Gastrocnemius medialis (tissue), 4 donors: ENCODE data around the gene NECTIN2. TPM values are rescaled to one million over a fixed set of nuclear protein-coding genes. Genes with fewer than 3 reads are reported as not detected.
A peak's percentile ranks its signal among the peaks of the same experiment; 100 is the strongest.

Source experiments
- ATAC-seq, 2 donors: fragments of 150-250 bp; one replicate each; pipeline ENCODE4 v1.9.1; 2016
- DNase-seq, 2 donors: peaks; one replicate each; pipeline ENCODE4 v3.0.0-alpha.2; 2019
- H3K27ac ChIP-seq, 4 donors: fragments of 200-600 bp; sonication (generic); 1 replicate in 1 of 4; 2 replicates in 3 of 4; pipeline ENCODE4 v1.5.1; 2016 to 2018; ENCODE audit warnings: mild to moderate bottlenecking in 2 of 4, moderate library complexity in 1 of 4
- H3K27me3 ChIP-seq, 3 donors: fragments of 200-600 bp; sonication (generic) in 2 of 3; 1 replicate in 1 of 3; 2 replicates in 2 of 3; pipeline versions ENCODE4 v1.5.1 to v1.6.0; 2016 to 2019; ENCODE audit warnings: mild to moderate bottlenecking in 1 of 3, moderate library complexity in 1 of 3
- H3K36me3 ChIP-seq, 2 donors: fragments of 200-600 bp; sonication (generic) in 1 of 2; one replicate each; pipeline ENCODE4 v1.5.1; 2017 to 2018
- H3K4me1 ChIP-seq, 2 donors: fragments of 200-600 bp; sonication (generic) in 1 of 2; one replicate each; pipeline ENCODE4 v1.5.1; 2016 to 2017; ENCODE audit warnings: mild to moderate bottlenecking in 2 of 2
- H3K4me3 ChIP-seq, 4 donors: fragments of 200-600 bp; sonication (generic) in 3 of 4; 1 replicate in 1 of 4; 2 replicates in 3 of 4; pipeline ENCODE4 v1.5.1; 2016 to 2019; ENCODE audit warnings: mild to moderate bottlenecking in 2 of 4
- H3K9me3 ChIP-seq, 3 donors: fragments of 200-600 bp; sonication (generic) in 2 of 3; 1 replicate in 1 of 3; 2 replicates in 2 of 3; pipeline ENCODE4 v1.5.1; 2016 to 2019
- CTCF ChIP-seq, 5 experiments: fragments of 450-650 bp in 3 of 5; fragments of 200-600 bp in 2 of 5; sonication (generic) in 2 of 5; IDR thresholded peaks in 4 of 5; conservative IDR thresholded peaks in 1 of 5; 1 replicate in 4 of 5; 2 replicates in 1 of 5; pipeline ENCODE4 v1.5.1; 2016 to 2019; ENCODE audit warnings: antibody characterized with exemption in 5 of 5, mild to moderate bottlenecking in 3 of 5, moderate library complexity in 3 of 5
- POLR2A ChIP-seq, 2 donors: fragments of 450-650 bp; IDR thresholded peaks; one replicate each; pipeline ENCODE4 v1.6.1; 2017; ENCODE audit warnings: antibody characterized with exemption in 2 of 2, mild to moderate bottlenecking in 2 of 2, moderate library complexity in 2 of 2
- in situ Hi-C, 4 donors: fragments of 200-750 bp; cut with MboI; loops; one replicate each; pipeline versions ENCODE4 v1.15.0 to v1.8.0; 2017; ENCODE audit warnings: low sequenced_read_pairs in 4 of 4
- intact Hi-C: fragments of 100-400 bp; cut with DNase I; formaldehyde crosslinking; loops from one replicate; pipeline ENCODE4 v1.15.1; 2023; ENCODE audit warnings: low total_unique reads
- total RNA-seq, 4 donors: library from RNA; depleted of rRNA; stranded (reverse); fragments of >200 nt; gene quantifications; one replicate each; pipeline versions ENCODE4 v1.1.0 to v1.2.3, GENCODE V29; 2016

NECTIN2 gene
- total RNA-seq, 4 donors from 2014 or later, result 10.3 to 20.8 (median 16.7) TPM

DNA sequence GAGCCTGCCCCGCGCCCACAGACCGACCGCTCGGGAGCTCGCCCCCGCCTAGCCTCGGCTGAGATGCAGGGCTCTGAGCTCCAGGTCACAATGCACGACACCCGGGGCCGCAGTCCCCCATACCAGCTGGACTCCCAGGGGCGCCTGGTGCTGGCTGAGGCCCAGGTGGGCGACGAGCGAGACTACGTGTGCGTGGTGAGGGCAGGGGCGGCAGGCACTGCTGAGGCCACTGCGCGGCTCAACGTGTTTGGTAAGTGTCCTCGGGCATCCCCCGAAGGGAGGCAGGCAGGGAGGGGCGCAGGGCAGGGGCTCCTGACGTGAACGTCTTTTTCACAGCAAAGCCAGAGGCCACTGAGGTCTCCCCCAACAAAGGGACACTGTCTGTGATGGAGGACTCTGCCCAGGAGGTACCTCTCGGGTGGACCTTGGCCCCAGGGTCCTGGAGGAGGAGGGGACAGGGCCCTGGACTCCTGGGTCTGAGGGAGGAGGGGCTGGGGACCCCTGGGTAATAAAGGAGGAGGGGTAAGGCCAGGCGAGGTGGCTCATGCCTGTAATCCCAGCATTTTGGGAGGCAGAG, 33.9 kb upstream of the NECTIN2 start:
- in situ Hi-C loops (no loop called here), intact Hi-C loops (no loop called here)
- H3K27ac ChIP-seq, result peak overlapping the region in 1 of 4 donors; percentile 20
- no peaks in the 10 kb centered on the region for H3K27me3 ChIP-seq
- no peak overlapping the region for H3K4me3 ChIP-seq
- H3K36me3 ChIP-seq, result no peaks in the 10 kb centered on the region
- TF ChIP-seq CTCF (IDR thresholded peaks at IDR 0.05 in 4 of 5, conservative IDR thresholded peaks at IDR 0.05 in 1 of 5) (no peak), POLR2A (IDR thresholded peaks at IDR 0.05) (no peak)
- ATAC-seq (no peak), DNase-seq (no peak)
- peaks cover 17 to 26% of the 10 kb centered on the region in 2 donors for H3K4me1 ChIP-seq
- H3K9me3 ChIP-seq, result no peaks in the 10 kb centered on the region

GRCh38 chr19:44813070-44813840, 32.8 kb upstream of the NECTIN2 start:
- no peak overlapping the region for H3K27ac ChIP-seq
- no peaks in the 10 kb centered on the region for H3K27me3 ChIP-seq
- no peak overlapping the region for H3K4me3 ChIP-seq
- peaks cover 12 to 19% of the 10 kb centered on the region in 2 donors for H3K4me1 ChIP-seq
- no peaks in the 10 kb centered on the region for H3K36me3 ChIP-seq
- ATAC-seq, result no peak
- in situ Hi-C loops, result no loop called here
- no peak for DNase-seq
- TF ChIP-seq CTCF (IDR thresholded peaks at IDR 0.05 in 4 of 5, conservative IDR thresholded peaks at IDR 0.05 in 1 of 5) (no peak), POLR2A (IDR thresholded peaks at IDR 0.05) (no peak)
- intact Hi-C loops, result no loop called here
- no peaks in the 10 kb centered on the region for H3K9me3 ChIP-seq

GRCh38 chr19:44813841-44814470, 32.1 kb upstream of the NECTIN2 start:
- no peak for ATAC-seq
- H3K4me1 ChIP-seq, result peaks cover 9 to 14% of the 10 kb centered on the region in 2 donors
- no peaks in the 10 kb centered on the region for H3K9me3 ChIP-seq
- H3K4me3 ChIP-seq, result no peak overlapping the region
- in situ Hi-C loops, result no loop called here
- no peaks in the 10 kb centered on the region for H3K36me3 ChIP-seq
- TF ChIP-seq POLR2A (IDR thresholded peaks at IDR 0.05) (no peak), CTCF (IDR thresholded peaks at IDR 0.05 in 4 of 5, conservative IDR thresholded peaks at IDR 0.05 in 1 of 5) (no peak)
- no peaks in the 10 kb centered on the region for H3K27me3 ChIP-seq
- no peak overlapping the region for H3K27ac ChIP-seq
- no peak for DNase-seq
- intact Hi-C loops, result no loop called here

GRCh38 chr19:44814517-44814916, 31.6 kb upstream of the NECTIN2 start:
- TF ChIP-seq POLR2A (IDR thresholded peaks at IDR 0.05), result no peak
- no peak for TF ChIP-seq CTCF (IDR thresholded peaks at IDR 0.05 in 4 of 5, conservative IDR thresholded peaks at IDR 0.05 in 1 of 5)
- peaks cover 5 to 9% of the 10 kb centered on the region in 2 donors for H3K4me1 ChIP-seq
- no peak overlapping the region for H3K4me3 ChIP-seq
- H3K27ac ChIP-seq, result no peak overlapping the region
- intact Hi-C loops (no loop called here), in situ Hi-C loops (no loop called here)
- DNase-seq (no peak), ATAC-seq (no peak)
- no peaks in the 10 kb centered on the region for H3K36me3 ChIP-seq
- no peaks in the 10 kb centered on the region for H3K27me3 ChIP-seq
- H3K9me3 ChIP-seq, result no peaks in the 10 kb centered on the region
